Superior temporal gyrus (tissue), 1 donor: ENCODE measurements around the gene SGPL1.

ENCODE experiments used
- DNase-seq: peaks from one replicate; pipeline ENCODE4 v3.0.0-alpha.2; 2016; ENCODE audit errors: extremely low spot score

Gene SGPL1

DNA sequence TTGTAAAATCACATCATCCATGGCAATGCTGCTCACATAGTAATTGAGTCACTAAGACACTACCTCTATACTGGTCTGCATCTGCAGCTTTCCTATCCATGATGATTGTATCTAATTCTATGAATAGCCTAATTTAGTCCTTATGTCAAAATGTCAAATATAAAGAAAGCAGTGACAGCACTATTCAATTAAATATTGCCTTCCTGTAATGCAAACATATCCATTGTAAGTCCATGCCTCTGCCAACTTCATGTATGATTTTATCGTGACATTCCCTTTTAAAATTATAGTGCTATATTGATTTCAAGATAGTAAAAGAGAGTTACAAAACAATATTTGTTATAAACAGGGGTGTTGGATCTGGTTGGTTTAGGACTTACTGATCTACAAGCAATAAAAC, 4.8 kb upstream of the SGPL1 start:
- no peak for DNase-seq

DNA sequence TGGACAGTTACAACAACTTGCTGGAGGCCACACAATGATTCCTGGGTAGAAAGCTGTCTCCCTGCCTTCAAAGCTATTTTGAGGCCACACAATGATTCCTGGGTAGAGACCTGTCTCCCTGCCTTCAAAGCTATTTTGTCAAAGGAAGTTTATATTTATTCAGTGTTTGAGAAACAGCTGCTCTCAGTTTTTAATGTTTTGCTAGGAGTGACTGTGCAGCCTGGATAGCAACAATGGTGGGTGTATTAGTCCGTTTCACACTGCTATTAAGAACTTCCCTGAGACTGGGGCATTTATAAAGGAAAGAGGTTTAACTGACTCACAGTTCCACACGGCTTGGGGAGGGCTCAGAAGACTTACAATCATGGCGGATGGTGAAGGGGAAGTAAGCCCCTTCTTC, 3.9 kb upstream of the SGPL1 start:
- no peak for DNase-seq

DNA sequence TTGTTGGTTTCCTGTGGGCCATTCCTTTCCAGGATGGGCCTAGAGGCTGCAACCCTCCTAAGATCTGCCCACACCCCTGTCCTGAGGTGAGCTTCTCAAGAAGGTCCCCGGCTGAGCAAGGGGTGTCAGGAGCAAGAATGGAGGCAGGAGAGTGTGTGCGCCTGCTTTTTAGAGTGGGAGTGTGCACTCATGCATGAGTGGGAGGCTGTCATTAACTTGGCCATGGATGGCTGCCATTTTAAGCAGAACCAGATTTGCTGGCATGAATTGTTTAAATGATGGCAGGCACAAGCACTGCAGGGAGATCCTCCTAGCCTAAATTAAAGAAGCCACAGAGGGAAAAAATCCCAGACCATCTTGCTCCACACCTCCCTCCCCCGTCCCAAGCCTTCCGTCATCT, 2.9 kb upstream of the SGPL1 start:
- peak; percentile 10 for DNase-seq

DNA sequence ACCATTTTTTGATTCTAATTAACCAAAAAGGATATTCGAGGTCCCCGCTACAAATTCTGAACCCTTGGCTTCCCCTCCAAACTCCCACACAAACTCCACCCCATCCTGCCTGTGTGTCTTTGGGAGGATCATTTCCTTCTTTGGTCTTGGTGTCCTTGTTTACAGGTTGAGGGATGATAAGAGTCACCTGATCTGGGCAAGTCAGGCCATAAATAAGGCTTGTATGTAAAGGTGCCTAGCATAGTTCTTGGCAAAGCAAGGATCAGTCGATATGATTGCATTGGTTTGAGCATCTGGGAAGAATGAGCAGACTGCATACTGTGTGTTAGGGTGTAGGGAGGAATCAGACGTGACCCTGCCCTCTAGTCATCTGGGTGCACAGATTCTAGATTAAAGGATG, 1.6 kb upstream of the SGPL1 start:
- DNase-seq: no peak

DNA sequence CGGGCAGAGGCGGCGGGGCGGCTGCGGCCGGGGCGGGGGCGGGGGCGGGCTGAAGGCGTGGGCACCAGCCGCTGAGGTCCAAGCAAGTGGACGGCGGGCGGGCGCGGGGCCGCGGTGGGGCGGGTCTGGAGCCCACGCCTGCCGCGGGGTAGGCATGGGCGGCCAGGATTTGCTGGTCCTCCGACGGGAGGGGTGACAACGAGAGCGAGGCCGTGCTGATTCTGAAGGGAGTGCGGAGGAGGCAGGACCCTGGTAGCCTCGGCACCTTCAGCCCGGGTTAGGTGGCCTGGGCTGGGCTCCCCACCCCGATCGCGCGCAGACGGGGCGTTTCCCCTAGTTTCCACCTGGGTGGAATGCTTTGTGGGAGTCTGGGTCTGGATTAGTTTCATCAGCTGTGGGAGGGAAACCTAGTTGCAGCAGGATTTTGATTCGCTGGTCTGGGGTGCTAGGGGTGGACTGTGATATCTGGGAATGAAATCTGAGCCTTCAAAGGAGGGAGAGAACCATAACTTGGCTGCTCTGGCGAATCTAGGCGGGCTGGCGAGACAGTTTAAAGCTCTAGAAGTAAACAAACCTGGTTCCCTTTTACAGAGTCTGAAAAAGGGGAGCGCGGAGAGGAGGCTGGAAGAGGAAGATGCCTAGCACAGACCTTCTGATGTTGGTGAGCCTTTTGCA, 609 bp downstream of the SGPL1 start:
- peak; percentile 70 for DNase-seq

DNA sequence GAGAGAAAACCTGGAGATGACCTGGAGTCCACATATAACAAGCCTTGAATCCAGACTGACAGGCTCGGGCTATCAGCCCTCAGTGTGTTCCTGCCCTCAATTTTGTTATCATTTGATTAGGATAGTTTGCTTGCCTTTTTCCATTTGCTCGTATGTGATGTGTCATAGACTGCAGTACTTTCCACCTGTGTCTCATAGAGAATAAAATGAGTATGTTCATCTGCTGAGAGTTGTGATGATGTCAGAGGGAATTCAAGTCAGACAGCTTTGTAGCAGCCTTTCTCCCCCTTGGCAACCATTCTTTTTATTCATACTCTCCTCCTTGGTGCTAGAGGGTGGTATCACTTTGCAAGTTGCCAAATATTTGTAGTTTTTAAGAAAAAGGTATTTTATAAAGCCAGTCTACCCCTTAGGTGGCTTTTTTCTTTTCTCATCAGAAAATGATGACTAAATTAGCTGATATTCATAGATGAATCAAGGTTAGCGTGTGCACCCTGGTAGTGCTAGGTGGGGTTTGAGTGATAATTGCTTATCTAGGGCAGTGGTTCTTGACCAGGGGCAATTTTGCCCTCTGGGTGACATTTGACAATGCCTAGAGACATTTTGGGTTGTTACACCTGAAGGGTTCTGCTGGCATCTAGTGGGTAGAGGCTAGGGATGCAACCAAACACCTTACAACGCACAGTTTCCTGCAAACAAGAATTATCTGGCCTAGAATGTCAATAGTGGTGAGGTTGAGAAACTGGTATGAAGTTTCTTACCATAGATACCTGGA, 5.4 kb downstream of the SGPL1 start:
- no peak for DNase-seq

DNA sequence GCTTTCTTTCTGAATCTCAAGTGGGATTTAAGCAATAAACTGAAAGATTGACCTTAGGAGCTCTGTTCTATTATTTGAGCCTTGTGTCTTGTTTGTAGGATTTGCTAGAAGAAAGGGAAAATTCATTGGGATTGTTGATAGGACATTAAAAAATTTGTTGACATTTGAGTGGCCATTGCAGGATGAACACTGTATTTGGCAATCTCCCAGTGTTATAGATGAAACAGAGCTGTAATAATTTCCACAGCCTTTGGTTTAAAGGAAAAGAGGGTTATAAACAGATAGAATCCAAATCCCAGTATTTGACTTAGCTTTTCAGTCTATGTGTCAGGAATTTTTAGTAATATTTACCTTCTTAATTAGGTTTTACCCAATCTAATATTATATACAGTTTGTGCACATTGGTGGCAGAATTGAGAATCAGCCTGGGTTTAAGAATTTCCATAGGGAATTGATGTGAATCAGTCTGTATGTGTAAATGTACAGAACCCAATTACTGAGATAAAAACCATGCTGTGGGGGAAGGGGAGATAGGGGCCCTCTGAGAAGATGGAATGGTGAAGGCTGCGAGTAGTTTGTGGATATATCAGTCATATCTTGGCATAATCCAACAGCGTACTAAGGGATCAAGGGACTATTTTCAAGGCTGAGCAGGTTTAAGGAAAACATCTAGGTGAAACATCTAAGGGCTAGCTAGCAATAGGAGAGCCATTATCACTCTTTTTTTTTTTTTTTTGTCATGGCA, 6.5 kb downstream of the SGPL1 start:
- no peak for DNase-seq

DNA sequence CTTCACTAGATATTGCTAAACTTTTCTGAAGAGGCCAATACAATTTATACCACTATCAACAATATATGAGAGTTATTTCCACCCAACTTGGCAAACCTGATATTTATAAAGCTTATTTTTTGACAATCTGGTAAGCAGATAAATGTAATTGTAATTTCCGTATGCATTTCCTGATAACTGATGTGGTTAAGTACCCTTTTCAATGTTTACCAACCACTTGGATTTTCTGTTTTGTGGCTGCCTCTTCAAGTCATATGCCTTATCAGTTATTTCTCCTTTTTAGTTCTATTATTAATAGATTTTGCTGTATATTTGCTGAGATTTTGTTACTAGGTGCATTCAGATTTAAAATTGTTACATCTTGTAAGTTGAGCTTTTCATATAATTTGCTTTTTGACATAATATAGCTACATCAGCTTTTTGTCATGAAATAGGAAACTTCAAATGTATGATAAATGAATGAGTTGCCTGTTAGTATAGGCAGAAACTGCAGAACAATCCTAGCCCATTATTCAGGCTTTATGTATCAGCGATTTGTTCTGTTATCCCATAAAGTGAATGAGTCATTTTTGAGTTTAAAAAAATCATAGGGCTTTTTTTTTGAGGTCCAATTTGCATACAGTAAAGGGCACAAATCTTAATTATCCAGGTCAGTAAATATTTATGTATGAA, 11.5 kb downstream of the SGPL1 start:
- DNase-seq: no peak

DNA sequence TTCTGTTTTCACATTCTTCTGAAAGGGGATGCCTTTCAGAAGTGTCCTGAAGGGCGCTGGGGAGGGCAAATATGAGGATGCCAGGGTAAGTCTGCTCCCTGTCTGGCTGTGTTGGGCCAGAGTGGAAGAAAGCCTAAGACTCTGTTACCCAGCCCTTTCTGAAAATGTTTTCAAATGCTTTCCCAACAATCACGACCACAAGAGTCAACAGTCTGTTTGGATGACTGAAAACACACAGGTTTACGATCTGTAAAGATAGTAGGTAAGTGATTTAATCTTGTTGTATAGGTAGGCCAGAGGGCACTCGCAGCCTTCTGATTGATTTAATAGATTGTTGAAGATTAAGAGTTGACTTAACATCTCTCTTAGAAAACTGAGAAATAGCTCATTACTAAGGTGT, 13.2 kb downstream of the SGPL1 start:
- no peak for DNase-seq

DNA sequence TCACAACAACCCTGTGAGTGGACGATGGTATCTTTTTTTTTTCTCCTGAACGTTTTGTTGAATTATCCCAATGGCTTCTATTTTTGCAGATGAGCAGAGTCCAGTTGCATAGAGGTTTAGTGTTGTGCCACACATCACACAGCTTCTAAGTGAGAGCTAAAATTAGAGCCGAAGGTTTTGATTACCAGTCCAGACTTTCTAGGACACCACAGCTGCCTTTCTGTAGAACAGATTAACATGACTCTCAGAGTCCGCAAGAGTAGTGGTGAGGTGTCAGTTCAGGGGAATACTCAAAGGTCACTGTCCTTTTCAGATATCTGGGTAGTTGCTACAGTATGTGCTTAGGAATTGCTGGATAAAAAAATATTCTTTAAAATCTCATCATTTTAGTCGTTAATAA, 13.8 kb downstream of the SGPL1 start:
- DNase-seq: no peak

DNA sequence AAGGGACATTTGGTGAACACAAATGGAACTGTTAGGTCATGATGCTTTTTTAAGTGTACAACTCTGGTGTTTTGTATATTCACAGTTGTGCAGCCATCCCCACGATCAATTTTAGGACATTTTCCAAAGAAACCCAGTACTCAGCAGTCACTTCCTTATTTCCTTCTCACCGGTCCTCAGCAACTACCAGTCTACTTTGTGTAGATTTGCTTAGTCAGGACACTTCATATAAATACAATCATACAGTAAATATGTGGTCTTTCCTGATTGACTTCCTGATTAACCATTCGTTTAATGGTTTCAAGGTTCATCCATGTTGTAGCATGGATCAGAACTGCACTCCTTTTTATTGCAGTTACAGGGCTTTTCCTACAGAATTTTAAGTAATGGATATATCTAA, 14.4 kb downstream of the SGPL1 start:
- no peak for DNase-seq

DNA sequence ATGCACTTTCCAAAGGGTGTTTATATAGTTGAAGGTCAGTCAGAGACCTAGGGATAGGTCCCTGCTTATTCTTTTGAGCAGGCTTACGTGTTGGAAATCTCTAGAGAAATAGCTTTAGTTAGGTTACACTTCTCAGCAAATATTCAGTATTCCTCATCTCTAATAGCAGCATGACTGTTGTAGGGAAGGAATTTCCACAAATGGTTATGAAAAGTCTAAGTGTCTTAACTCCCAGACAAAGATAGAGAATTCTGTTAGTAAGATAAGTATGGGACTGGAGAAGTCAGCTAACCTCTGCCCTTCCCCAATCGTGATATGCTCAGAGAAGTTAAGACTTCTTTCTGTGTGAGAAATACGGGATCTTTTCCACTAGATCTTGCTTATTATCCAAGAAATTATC, 16.5 kb downstream of the SGPL1 start:
- no peak for DNase-seq

DNA sequence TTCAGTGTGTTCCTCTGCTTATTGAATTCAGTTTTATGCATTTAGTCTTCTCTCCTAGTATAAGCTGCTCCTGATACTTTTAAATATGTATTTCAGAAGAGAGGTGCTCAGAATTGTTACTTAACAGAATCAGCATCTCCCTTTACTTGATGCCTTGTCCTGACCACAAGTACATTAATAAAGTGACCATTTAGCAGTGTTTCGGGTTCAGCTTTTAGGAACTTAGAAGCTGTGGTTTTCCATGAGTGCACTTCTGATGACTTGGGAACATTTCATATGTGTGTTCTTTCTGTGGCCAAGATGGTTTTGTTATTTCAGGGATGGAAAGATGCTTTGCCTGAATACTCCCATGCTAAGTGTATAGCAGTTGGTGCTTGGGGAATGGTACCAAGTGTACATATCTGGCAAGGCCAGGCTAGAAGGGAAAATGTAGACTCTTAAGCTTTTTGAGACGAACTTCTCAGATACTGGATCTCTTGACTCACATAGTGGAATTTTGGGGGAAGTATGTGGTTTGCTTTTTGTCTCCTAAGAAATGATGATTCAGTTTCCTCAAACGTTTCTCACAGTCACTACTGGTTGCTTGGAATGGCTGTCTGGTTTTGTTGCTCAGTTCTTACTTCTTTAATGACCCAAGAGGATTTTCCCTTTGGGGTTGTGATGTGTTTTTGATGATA, 17.2 kb downstream of the SGPL1 start:
- DNase-seq: no peak

DNA sequence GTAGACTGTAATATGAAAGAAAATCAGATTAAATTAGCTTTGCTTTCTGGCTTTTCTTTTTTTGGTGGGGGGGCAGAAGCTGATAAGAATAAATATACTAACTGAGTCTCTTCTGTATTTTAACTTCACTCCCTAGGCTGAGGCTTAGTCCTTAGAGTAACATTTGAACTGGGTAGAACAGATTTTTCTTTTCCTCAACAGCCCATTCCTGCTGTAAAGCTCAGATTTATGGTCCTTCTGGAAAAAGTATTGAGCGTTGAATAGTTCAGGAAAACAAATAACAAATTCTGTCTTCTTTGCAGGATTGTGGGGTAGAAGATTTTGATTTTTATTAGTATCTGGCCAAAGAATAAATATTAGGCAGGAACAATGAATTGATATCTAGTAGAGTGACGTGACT, 17.9 kb downstream of the SGPL1 start:
- DNase-seq: no peak

DNA sequence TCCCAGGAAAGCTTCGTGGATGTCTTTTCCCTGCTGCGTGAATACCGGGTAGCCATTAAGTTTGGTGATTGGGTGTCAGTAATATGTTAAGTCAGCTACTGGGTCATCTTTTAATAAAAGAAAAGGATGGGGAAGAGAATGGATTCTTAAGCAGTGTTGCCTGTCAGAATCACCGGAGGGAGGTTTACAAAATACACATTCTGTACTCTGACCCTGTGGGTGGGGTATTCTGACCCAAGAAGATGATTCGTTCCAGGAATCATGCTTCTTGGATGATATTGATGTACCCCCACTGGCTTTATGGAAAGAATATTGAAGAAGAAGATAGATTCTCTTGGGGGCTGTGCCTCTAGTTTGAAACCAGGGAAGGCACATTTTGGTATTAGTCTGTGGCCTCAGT, 18.3 kb downstream of the SGPL1 start:
- no peak for DNase-seq

DNA sequence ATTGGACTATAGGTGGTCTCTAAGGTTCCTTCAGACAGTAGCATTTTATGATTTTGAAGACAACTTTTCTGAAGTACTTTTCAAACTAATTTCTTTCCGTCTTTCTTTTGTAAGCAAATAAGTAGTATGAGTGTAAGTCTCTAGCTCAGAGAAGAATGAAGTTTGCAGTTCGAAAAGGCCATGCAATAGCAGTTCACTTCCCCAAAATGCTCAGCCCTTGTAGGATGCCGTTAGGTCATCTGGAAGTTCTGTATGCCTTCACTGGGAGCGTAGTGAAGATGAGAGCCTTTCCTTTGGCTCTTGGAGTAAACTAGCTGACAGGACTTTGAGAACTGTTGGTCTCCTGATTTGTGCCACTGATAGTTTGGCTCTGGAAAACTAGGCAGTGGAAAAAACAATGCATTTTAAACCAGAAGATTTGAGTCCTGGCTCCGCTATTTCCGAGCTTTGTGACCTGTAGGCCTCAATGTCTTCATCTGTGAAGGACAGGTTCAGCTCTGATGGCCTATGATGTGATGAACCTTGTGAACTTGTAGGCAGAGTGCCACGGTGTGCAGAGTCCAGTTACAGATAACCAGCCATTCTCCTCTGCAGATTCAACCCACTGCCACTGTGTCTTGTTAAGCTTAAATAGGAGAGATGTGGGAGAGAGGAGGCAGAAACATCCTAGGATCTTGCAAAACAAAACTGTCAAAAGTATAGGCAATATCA, 18.8 kb downstream of the SGPL1 start:
- no peak for DNase-seq

DNA sequence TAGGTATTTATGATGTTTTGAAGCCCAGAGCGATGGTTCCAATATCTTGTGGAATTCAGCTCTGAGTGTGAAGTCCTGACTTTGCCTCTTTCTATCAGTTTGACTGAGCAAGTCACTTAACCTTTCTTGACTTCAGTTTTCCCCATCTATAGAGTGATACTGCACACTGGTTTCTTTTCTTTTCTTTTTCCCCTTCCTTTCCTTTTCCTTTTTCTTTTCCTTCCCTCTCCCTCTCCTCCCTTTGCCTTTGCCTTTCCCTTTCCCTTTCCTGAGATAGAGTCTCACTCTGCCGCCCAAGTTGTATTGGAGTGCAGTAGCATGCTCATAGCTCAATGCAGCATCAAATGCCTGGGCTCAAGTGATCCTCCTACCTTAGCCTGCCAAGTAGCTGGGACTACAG, 20.6 kb downstream of the SGPL1 start:
- no peak for DNase-seq

DNA sequence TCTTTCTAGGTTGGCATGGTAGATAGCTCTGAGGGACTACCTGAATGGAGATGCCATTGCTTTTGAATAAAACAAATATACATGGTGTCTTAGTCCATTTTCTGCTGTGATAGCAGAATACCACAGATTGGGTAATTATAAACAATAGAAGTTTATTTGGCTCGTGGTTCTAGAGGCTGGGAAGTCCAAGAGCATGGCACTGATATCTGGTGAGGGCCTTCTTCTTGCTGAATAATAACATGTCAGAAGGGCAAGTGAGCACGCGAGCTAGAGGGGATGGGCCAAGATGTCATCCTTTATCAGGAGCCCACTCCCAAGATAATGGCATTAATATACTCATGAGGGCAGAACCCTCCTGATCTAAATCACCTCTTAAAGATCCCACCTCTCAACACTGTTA, 21.9 kb downstream of the SGPL1 start:
- no peak for DNase-seq

DNA sequence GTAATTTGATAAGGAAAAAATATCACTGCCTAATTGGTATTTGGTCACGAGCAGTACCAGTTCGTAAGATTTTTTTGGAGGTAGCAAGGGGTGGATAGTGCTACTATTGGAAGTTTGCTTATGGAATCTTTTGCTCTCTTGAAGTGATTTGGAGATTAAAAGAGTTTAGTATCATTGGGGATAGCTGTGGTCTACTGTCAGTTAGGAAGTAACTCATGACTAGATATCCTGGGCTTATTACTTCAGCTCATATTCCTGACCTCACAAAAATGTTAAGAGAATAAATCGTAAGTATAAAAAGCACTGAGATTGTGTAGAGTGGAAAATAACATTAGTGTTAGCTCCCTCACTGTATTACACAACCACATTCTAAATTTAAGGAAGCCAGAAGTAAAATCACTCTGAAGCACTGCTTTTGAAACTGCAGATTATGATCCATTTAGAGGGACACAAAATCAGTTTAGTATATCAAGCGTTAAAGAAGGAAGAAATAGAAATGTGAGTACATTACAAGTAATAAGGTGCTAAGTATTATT, 22.6 kb downstream of the SGPL1 start:
- DNase-seq: no peak

DNA sequence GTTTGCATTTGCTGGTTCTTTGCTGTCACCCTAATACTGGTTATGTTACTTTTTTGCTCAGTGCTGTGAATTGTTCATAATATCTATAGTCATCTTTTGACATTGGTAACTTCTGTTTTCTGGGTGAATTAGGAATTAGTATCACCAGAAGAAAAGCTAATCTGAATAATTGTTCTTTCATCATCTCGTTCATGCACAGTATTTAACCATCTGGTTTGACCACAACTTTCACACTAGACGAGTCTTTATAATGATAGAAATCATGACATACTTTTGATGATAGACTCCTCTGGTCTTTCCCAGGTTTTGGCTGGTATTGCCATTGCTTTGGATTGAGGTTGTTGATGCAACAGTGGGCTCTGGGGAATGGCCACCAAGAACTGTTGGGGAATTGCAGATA, 25.1 kb downstream of the SGPL1 start:
- no peak for DNase-seq

DNA sequence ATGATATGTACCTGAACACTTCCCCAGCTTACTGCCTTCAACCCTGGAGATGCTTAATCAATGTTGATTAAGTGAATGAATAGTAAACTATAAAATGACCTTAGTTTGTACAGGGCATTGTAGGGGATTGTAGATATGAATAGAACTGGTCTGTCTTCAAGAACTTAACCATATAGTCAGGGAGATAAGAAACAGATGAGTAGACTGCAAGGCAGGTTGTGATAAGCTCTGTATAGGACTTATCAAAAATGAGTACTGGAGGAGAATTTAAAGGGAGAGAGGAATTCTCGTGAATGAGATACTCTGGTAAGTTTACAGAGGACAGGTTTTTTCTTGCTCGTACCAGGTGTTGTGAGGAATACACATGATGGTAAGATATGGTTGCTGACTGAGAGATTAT, 27.6 kb downstream of the SGPL1 start:
- no peak for DNase-seq
